Renal cortical epithelial cell (primary cell): ENCODE data around the gene EPN1. TPM values are rescaled to one million over a fixed set of nuclear protein-coding genes. Genes with fewer than 3 reads are reported as not detected.

ENCODE experiments used
- DNase-seq: peaks from one replicate; pipeline ENCODE4 v3.0.0-alpha.2; 2011; ENCODE audit warnings: low read depth
- total RNA-seq: library from RNA; depleted of rRNA; stranded (reverse); fragments of >200 nt; gene quantifications from 2 replicates; pipeline ENCODE4 v1.2.3, GENCODE V29; 2014

Gene EPN1
- total RNA-seq, 1 donor from 2014 or later: 248 TPM

DNA sequence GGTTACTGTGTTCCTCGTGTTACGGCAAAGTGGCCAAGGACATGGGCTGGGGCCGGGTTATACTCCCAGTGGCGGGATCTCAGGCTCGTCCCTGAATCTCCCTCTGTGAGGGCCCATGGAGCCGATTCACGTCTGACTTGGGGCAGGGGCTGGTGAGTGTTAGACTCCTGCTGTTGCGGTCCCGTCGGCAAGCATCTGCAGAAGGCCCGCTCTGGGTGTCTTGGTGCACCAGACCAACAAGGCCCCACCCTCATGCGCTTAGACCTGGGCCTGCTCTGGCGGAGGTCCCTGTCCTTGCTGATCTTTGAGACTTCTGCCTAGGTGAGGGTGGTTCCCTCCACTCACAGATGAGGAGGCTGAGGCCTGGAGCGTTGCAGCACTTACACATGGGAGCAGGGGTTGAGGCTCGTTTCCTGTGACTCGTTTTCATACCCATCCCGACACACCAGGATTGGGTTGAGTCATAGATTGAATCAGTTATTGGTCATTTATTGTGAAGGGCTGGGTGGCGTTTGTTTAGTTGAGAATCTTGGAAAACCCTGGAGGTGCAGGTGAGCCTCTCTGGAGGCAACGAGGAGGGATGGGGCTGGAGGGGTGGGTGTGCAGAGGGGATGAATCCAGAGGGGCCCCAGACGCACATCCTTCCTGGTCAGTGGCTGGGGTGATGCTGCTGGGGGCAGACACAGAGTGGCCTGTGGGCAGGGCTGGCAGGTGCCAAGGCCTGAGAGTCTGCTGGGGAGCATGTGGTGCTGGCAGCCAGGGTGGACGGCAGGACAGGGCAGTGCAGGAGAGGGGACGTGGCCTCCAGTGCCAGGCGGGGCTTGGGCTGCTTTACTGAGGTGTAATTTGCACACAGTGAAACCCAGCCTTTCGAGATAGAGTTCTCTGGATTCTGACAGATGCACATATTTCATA lies 4.6 kb downstream of the EPN1 start:
- peak; percentile 50 for DNase-seq

DNA sequence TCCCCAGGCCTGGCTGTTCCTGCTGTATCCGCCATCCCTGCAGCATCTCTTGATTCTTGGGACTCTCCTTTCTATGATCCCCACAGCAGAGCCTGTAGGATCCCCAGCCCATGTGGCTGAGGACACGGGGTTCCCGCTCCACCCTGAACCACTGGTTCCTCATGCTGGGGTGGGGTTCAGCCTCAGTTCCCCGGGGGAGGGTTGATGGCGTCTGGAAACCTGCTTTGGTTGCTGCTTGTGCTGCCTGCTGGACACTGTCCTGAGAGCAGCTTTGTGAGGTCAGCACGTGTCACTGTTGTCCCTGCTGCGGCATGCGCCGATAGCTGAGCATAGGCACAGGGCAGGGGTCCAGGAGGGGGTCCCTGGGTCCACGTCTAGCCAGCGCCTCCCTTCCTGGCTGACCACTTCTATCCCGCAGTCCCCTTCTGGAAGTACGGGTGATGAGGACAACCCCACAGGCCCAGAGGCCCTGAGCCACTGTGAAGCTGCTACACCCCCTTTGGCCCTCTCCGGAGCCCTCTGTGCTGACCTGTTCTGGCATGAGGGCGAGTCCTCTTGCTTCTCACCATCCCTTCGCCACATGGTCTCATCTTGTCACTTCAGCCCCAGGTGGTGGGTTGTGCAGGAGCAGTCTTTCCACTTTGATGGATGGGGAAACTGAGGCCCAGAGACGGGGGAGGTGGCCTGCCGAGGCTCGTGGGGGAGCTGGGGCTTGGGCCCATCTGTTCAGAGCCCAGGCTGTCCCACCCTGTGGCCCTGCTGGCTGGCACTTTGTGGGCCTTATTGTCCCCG lies 5.5 kb downstream of the EPN1 start:
- DNase-seq: no peak

DNA sequence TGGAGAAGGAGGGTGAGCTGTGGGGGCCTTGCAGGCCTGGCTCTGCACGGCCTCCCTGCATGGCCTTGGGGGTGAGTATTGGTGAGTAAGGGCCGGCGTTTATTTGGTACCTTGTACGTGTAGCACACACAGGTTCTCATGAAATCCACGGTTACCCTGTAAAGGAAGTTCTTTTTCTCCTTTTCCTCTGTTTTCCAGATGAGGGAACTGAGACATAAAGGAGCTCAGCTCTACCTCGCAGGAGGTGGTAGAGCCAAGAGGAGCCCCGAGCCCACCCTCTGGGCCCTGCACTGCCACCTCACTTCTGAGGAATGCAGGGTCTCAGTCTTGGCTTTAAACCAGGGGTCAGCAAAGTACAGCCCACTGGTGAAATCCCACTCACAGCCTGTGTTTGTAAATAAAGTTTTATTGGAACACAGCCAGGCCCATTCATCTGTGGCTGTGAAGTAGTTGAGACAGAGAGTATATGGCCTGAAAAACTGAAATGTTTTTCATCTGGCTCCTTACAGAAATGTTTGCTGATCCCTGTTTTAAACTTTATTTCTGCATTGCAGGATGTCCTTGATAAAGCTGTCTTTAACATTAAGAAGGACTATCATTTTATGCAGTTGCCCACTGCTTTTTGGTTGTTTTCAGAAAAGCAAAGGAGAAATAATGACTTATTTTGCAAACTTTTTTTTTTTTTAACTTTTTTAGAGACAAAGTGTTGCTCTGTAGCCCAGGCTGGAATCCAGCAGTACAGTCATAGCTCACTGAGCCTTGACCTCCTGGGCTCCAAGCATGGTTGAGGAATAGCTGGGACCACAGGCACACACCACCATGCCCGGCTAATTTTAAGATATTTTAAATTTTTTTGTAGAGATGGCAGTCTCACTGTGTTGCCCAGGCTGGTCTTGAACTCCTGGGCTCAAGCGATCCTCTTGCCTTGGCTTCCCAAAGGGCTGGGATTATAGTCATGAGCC lies 6.4 kb downstream of the EPN1 start:
- peak; percentile 80 for DNase-seq

DNA sequence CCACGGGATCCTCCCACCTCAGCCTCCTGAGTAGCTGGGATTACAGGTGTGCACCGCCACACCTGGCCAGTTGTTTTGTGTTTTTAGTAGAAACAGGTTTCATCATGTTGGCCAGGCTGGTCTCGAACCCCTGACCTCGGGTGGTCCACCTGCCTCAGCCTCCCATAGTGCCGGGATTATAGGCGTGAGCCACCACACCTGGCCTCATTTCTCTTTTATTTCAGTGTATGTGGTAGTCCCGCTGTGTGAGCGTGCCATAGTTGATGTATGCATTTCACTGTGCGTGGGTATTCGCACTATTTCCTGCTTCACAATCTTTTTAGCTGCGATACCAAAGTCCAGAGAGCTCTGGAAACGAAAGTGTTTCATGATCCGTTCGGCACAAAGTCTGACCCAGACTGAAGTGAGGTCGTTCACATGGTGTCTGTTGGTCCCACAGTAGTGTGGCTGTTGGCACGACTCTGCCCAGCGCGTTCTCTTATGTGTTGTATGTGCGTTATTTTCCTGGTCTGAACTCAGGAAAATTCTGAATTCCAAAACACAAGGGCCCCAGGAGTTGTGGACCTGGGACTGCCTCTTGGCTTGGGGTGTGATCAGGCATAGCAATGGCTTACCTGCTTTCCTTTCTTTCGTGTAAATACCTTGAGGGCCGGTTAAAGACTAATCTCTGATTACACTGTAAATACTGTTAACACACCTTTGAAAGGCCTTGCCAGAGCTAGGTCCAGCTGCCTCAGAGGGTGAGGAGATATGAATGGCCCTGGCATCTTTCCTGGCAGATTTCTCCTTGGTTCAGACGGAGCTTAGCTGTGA lies 8.6 kb downstream of the EPN1 start:
- peak; percentile 71 for DNase-seq

DNA sequence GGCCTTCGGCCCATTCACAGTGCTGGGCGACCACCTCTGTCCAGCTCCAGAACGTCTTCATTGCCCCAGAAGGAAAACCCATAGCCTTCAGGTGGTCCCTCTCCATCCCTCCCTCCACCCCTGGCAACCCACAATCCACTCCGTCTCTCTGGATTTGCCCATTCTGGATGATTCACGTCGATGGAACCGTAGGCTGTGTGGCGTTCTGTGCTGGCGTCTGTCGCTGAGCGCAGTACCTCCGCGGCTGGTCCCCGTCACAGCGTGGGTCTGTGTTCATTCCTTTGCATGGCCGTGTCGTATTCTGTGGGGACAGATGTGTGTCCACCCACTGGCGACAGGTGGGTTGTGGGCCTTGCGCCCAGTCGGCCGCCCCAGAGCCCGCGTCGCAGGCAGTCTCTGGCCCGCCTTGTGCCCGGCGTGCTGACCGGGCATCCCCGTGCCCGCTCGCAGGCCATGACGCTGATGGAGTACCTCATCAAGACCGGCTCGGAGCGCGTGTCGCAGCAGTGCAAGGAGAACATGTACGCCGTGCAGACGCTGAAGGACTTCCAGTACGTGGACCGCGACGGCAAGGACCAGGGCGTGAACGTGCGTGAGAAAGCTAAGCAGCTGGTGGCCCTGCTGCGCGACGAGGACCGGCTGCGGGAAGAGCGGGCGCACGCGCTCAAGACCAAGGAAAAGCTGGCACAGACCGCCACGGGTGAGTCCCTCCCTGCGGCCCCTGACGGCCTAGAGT lies 10.1 kb downstream of the EPN1 start:
- DNase-seq: no peak

DNA sequence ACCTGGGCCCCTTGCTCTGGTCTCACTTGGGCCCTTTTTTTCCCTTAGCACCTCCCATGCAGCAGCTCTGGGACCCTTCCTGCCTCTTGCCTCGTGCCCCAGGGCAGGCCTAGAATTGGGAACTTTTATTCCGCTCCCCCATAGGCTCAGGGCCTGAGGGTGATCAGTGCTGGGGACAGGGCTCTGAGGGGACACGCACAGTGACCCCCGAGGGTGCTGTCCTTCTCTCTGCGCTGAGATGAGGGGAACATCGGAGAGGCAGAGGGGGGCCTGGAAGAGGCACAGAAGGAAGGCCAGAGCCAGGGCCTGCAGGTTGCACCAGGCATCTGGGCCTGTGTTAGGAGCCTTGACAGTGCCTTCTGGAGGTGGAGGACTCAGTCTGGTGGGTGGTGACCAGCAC lies 10.8 kb downstream of the EPN1 start:
- no peak for DNase-seq

DNA sequence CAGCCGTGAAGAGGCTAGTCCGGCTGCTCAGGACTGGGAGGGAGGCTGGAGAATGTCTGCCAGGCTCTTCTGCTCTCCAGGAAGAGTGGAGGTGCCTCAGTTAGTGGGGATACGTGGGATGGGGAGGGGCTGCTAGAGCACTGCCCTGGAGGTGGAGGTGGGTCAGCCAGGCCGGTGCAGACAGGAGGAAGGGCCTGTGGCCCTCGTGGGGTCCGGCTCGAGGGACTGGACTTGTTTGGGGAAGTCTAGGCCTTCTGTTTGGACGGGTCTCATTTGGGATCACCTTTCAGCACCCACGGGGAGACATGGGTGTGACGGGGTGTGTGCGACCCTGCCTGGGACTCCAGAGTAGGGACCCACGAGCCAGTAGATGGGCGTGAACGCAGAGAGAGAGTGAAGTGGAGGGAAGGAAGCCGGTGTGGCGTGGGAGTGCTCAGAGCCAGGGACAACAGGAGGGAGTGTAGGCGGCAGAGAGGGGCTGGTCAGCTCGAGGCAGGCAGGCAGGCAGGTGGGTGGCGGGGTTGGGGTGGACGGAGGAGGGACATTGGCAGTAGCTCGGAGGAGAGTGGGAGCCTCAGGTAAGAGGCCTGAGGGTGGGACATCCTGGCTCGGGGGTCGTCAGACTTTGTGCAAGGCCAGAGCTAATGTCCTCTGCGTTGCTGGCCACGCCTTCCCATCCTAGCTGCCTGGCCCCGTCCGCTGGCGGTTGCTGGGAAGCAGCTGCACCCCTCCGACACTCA lies 11.5 kb downstream of the EPN1 start:
- no peak for DNase-seq

DNA sequence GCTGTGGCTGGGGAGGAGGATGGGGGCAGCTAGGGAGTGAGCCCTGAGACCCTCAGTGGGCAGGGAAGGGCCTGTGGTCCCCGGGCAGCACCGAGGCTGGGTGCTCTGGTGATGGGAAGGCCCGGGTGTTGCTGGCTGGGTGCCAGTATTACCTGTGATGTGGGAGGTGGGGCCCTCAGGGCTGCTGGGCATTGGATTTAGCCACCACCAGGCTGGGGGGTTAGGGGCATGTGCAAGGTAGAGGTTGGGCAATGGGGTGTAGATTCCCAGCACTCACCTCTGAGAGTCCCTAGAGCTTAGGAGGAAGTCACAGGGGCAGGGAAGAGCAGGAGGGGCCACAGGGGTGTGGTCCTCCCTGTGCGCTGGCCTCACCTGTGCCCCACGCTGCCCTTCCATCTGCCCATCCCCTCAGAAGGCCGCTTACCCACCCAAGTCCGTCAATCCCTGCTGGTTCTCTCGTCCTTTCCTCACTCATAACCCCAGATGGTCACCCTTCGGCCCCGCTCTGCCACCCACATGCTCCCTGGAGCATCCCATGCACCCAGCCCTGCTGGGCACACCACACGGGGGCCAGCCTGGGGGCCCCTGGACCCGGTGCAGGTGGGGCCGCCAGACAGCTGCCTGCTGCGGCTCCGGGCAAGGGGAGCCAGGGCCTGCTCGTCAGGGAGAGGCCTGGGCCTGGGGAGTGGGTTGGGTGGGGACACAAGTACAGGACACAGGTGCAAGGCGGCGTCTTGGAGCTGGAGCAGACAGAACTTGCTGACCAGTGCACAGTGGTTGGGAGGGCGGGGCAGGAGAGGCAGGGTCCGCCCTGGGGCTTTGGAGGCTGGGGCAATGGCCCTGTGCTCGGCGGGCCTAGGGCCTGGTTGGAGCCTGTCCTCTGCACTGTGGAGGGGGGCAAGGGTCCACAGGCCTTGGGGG lies 12.5 kb downstream of the EPN1 start:
- no peak for DNase-seq

DNA sequence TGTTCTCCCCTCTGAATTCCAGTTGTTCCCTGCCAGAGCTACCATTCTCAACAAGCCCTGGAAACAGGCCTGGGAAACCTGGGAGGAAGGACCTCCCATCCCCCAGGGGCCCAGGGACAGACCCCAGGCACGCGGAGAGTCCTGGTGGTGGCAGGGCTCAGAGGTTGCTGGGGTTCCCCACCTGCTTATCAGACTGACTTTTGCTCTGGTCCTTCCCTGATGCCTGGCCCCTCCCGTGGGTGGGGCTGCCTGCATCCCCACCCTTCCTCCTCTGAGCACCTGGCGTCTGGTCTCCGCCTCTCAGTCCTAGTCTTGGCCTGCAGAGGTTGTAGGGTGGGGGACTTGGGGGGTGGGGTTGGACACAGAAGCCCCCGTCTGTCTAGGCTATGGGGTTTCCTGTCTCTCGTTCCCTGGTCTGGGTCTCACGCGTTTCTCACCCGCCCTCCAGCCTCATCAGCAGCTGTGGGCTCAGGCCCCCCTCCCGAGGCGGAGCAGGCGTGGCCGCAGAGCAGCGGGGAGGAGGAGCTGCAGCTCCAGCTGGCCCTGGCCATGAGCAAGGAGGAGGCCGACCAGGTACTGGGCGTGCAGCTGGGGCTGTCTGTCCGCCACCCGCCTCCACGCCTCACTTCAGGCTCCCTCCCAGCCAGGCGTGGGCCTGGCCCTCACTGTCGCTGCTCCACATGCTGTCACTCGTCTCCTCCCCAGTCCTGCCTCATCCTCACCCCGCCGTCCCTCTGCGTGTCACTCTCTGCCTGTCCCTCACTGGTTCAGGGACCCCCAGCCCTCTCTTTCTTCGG lies 13.6 kb downstream of the EPN1 start:
- no peak for DNase-seq

DNA sequence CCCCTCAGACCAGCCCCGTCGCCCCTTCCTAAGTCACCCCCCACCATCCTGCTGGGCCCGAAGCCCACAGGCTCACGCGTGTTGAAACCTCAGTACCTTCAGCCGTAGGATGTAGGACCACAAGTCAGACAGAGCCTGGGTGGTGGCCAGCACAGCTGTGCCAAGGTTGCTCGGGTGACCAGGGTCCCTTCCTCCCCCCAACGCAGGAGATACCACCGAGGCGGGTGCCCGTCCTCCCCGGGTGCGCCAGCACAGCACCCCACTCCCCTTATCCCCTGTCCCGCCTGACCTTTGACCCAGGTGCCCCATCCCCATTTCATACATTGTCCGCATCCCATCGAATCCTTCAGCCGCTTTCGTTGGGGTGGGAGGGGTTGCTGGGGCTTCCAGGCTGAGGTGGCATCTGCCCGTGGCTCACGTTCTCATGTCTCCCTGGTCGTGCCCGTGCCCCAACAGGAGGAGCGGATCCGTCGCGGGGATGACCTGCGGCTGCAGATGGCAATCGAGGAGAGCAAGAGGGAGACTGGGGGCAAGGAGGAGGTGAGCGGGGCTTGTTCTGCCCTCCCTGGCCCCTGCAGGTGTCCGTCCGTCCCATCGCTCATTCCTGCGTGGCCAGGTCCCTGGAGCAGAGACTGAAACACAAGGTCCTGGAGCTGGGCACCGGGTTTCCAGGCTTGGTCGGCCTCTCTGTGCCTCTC lies 14.5 kb downstream of the EPN1 start:
- DNase-seq: no peak

DNA sequence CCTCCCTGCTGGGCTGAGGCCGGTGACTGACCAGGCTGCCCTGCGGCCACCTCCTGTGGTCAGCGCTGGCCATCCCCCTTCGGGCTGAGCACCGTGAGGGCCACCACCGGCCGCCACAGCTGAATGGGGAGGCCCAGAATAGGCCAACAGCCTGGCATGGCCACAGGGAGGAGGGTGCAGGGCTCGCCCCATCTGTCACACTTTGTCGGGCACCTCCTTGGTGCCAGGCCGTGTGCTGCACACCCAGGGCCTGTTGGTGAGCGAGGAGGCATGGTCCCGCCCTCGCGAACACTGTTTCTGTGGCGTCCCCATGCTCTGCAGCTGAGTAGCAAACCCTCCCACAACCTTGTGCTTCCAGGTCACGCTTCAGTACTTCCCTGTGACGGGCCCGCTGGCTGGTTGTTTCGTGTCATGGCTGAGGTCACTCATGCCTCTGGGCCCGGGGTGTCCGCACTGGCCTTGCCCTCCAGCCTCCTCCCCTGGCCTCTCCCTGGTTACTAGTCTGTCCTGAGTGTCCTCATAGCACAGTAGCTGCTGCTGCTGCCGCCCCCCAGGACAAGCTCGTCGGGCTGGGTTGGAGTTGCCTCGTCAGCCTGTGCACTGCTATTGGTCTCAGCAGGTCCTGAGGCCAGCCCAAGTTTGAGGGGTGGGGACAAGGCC lies 15.2 kb downstream of the EPN1 start:
- peak; percentile 34 for DNase-seq

DNA sequence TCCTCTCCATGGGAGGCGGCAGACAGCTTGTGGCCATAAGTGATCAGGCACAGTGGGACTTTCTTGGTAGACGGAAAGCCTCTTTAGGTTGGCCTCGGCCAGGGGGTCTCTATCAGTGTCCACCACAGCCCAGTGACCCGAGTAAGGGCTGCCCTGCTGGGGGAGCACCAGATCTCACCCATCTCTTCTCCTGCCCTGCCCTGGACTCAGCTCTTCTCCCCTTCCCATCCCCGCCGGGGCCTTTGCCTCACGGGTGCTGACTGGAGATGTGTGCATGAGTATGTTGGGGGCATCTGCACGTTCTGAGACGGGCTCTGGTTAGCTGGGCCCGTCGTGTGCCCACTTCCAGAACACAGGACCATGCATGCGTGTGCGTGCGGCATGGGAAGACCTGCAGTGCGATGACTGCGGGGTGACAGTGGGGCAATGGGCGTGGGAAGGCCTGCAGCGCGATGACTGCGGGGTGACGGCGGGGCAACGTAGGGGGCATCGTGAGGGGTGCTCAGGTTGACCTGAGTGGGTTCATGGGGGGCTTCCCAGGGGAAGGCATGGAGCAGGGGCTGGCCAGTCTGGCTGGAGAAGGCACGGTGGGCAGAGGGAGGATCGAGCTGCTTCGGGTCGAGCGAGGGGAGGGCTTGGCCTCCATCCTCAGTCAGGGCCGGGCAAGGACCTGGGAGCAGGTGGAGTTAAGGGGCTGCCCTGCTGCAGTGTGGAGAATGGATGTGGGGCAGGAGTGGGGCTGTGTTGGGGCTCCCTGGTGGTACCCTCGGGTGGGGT lies 15.9 kb downstream of the EPN1 start:
- no peak for DNase-seq

DNA sequence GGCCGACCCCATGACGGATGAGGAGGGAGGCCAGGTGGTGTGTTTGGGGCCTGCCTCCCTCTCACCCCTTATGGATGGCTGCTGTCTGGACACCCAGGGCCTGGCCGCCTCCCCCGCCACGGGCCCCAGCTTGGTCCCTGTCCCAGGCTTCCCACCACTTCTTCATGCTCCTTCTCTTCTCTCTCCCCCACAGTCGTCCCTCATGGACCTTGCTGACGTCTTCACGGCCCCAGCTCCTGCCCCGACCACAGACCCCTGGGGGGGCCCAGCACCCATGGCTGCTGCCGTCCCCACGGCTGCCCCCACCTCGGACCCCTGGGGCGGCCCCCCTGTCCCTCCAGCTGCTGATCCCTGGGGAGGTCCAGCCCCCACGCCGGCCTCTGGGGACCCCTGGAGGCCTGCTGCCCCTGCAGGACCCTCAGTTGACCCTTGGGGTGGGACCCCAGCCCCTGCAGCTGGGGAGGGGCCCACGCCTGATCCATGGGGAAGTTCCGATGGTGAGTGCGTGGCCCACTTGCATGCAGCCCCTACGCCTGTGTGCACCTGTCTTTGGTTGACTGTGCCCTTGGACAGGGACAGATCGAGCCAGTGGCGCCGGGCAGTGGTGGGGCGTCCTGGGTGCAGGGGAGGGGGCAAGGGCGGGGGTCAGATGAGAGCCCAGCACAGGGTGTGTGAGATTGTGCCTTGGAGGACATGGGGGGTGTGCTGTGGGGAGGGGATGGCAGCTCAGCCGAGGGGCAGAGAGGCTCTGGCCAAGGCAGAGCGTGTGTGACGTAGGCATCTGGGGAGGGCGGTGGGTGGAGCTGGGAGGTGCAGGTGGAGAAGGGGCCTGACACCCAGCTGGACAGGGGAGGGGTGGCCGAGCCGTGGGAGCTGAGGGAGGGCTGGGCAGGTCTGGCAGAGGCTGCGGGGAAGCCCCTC lies 16.8 kb downstream of the EPN1 start:
- no peak for DNase-seq

DNA sequence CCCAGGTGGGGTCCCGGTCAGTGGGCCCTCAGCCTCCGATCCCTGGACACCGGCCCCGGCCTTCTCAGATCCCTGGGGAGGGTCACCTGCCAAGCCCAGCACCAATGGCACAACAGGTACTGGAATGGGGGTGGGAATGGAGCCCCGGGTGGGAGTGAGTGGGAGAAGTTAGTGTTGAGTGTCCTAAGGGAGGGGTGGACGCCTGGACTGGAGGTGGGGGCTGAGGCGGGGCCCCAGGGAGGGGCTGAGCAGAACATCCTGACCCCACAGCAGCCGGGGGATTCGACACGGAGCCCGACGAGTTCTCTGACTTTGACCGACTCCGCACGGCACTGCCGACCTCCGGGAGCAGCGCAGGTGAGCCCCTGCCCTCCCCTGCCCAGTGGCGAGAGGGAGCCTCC lies 17.7 kb downstream of the EPN1 start:
- DNase-seq: no peak
